ENCODE data around the gene NLRP1.

- TF ChIP-seq HNF4A (CRISPR knock-in tag; IDR thresholded peaks at IDR 0.05) (no peak), ZNF274 (CRISPR knock-in tag; IDR thresholded peaks at IDR 0.05) (no peak), DZIP1 (CRISPR knock-in tag; IDR thresholded peaks at IDR 0.05) (no peak), FUBP1 (CRISPR knock-in tag; IDR thresholded peaks at IDR 0.05; ENCODE audit: borderline replicate concordance) (no peak), SIN3A (IDR thresholded peaks at IDR 0.05; ENCODE audit: borderline replicate concordance, low read depth, low read length) (no peak), CTCF (CRISPR knock-in tag; IDR thresholded peaks at IDR 0.05) (no peak), ZNF558 (CRISPR knock-in tag; IDR thresholded peaks at IDR 0.05; ENCODE audit: borderline replicate concordance) (no peak), NR2C2 (CRISPR knock-in tag; IDR thresholded peaks at IDR 0.05; ENCODE audit: borderline replicate concordance) (no peak), GPBP1L1 (CRISPR knock-in tag; IDR thresholded peaks at IDR 0.05) (no peak), ZBTB7A (CRISPR knock-in tag; IDR thresholded peaks at IDR 0.05) (no peak), SMARCE1 (IDR thresholded peaks at IDR 0.05; ENCODE audit: borderline replicate concordance) (no peak), LBX2 (CRISPR knock-in tag; IDR thresholded peaks at IDR 0.05; ENCODE audit: borderline replicate concordance) (no peak), JUNB (CRISPR knock-in tag; IDR thresholded peaks at IDR 0.05; ENCODE audit: borderline replicate concordance) (no peak)
Observed at GRCh38 chr17:5581655-5582054, 2.7 kb downstream of the NLRP1 start.

All from HepG2 (cell line).